Thyroid gland (tissue), 4 donors: Measurements from ENCODE around the gene HDDC3.

Experiments
- POLR2A ChIP-seq, 2 donors: fragments of 450-650 bp; IDR thresholded peaks; one replicate each; pipeline ENCODE4 v1.6.1; 2017; ENCODE audit warnings: antibody characterized with exemption in 2 of 2, mild to moderate bottlenecking in 2 of 2, moderate library complexity in 1 of 2
- TF ChIP-seq, protein P1 (sequence below), 6 experiments: fragments of 200-600 bp in 3 of 6; fragments of 450-650 bp in 3 of 6; sonication (generic) in 3 of 6; IDR thresholded peaks; one replicate each; pipeline ENCODE4 v1.5.1; 2016 to 2019; ENCODE audit warnings: antibody characterized with exemption in 6 of 6, mild to moderate bottlenecking in 2 of 6, inconsistent platforms in 1 of 6, moderate library complexity in 1 of 6

DNA sequence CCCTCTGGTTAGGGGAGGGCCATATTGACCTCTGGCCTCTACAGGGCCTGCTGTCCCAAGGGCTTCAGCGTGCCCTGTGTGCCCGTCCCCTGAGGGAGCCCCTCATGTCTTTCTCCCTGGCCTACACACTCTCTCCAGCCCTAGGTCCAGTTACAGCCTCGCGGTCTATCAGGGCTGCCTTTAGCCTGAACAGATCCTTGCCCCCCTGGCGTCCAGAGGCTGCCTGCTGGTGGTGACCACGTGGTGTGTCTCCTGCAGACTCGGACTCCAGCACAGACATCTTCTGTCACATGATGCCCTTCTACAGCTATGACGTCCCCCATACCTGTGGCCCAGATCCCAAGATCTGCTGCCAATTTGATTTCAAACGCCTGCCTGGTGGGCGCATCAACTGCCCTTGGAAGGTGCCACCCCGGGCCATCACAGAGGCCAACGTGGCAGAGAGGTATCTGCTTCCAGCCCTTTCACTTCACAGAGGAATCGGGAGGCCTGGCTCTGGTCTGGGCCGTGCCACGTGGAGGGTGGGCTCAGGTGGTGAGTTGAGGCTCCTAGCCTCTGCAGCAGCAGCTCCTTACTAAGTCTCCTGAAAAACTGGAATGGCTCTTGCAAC lies 25.2 kb downstream of the HDDC3 start:
- TF ChIP-seq, protein P1, sequence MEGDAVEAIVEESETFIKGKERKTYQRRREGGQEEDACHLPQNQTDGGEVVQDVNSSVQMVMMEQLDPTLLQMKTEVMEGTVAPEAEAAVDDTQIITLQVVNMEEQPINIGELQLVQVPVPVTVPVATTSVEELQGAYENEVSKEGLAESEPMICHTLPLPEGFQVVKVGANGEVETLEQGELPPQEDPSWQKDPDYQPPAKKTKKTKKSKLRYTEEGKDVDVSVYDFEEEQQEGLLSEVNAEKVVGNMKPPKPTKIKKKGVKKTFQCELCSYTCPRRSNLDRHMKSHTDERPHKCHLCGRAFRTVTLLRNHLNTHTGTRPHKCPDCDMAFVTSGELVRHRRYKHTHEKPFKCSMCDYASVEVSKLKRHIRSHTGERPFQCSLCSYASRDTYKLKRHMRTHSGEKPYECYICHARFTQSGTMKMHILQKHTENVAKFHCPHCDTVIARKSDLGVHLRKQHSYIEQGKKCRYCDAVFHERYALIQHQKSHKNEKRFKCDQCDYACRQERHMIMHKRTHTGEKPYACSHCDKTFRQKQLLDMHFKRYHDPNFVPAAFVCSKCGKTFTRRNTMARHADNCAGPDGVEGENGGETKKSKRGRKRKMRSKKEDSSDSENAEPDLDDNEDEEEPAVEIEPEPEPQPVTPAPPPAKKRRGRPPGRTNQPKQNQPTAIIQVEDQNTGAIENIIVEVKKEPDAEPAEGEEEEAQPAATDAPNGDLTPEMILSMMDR (IDR thresholded peaks at IDR 0.05) = no peak
- no peak for TF ChIP-seq POLR2A (IDR thresholded peaks at IDR 0.05)
